ENCODE results near the gene TBC1D4. TPM values are rescaled to one million over a fixed set of nuclear protein-coding genes. Genes with fewer than 3 reads are reported as not detected.

The TBC1D4 gene
- total RNA-seq, 1 donor from 2014 or later, result 4.8 TPM

- Mint-ChIP-seq H3K4me1 (ENCODE audit: low read depth, unreplicated experiment) (no peaks in the 10 kb centered on the region), H3K9me3 (ENCODE audit: unreplicated experiment) (no peaks in the 10 kb centered on the region), H3K27ac (ENCODE audit: unreplicated experiment) (no peak overlapping the region), H3K4me3 (ENCODE audit: unreplicated experiment) (no peak overlapping the region), H3K27me3 (ENCODE audit: unreplicated experiment) (no peaks in the 10 kb centered on the region), H3K36me3 (ENCODE audit: unreplicated experiment) (no peaks in the 10 kb centered on the region)
- no peak for DNase-seq
- TF ChIP-seq CTCF (IDR thresholded peaks at IDR 0.05; ENCODE audit: partially characterized antibody, unreplicated experiment), result no peak
These were observed 91.7 kb downstream of the TBC1D4 start for GRCh38 chr13:75390229-75390628.

GRCh38 chr13:75385708-75386083 lies 96.3 kb downstream of the TBC1D4 start:
- H3K27ac Mint-ChIP-seq (ENCODE audit: unreplicated experiment), result no peak overlapping the region
- TF ChIP-seq CTCF (IDR thresholded peaks at IDR 0.05; ENCODE audit: partially characterized antibody, unreplicated experiment), result no peak
- H3K9me3 Mint-ChIP-seq (ENCODE audit: unreplicated experiment), result no peaks in the 10 kb centered on the region

GRCh38 chr13:75384879-75385707 lies 96.9 kb downstream of the TBC1D4 start:
- H3K27me3 Mint-ChIP-seq (ENCODE audit: unreplicated experiment), result no peaks in the 10 kb centered on the region
- no peak overlapping the region for H3K27ac Mint-ChIP-seq (ENCODE audit: unreplicated experiment)
- DNase-seq, result no peak
- no peaks in the 10 kb centered on the region for H3K9me3 Mint-ChIP-seq (ENCODE audit: unreplicated experiment)
- H3K36me3 Mint-ChIP-seq (ENCODE audit: unreplicated experiment), result no peaks in the 10 kb centered on the region
- H3K4me1 Mint-ChIP-seq (ENCODE audit: low read depth, unreplicated experiment), result no peaks in the 10 kb centered on the region
- TF ChIP-seq CTCF (IDR thresholded peaks at IDR 0.05; ENCODE audit: partially characterized antibody, unreplicated experiment), result no peak
- H3K4me3 Mint-ChIP-seq (ENCODE audit: unreplicated experiment), result no peak overlapping the region

More at GRCh38 chr13:75385708-75386083, 96.3 kb downstream of the TBC1D4 start:
- no peaks in the 10 kb centered on the region for H3K36me3 Mint-ChIP-seq (ENCODE audit: unreplicated experiment)
- no peak for DNase-seq
- H3K4me1 Mint-ChIP-seq (ENCODE audit: low read depth, unreplicated experiment), result no peaks in the 10 kb centered on the region
- no peaks in the 10 kb centered on the region for H3K27me3 Mint-ChIP-seq (ENCODE audit: unreplicated experiment)
- H3K4me3 Mint-ChIP-seq (ENCODE audit: unreplicated experiment), result no peak overlapping the region

GRCh38 chr13:75383064-75383715 lies 98.8 kb downstream of the TBC1D4 start:
- no peak for DNase-seq
- no peaks in the 10 kb centered on the region for H3K36me3 Mint-ChIP-seq (ENCODE audit: unreplicated experiment)
- no peaks in the 10 kb centered on the region for H3K27me3 Mint-ChIP-seq (ENCODE audit: unreplicated experiment)
- H3K27ac Mint-ChIP-seq (ENCODE audit: unreplicated experiment), result no peak overlapping the region
- H3K4me1 Mint-ChIP-seq (ENCODE audit: low read depth, unreplicated experiment), result no peaks in the 10 kb centered on the region
- H3K9me3 Mint-ChIP-seq (ENCODE audit: unreplicated experiment), result no peaks in the 10 kb centered on the region
- H3K4me3 Mint-ChIP-seq (ENCODE audit: unreplicated experiment), result no peak overlapping the region
- TF ChIP-seq CTCF (IDR thresholded peaks at IDR 0.05; ENCODE audit: partially characterized antibody, unreplicated experiment), result no peak

- peaks cover 4% of the 10 kb centered on the region for H3K4me1 Mint-ChIP-seq (ENCODE audit: low read depth, unreplicated experiment)
- no peak for DNase-seq
These were observed 103.7 kb downstream of the TBC1D4 start for GRCh38 chr13:75378301-75378700.

More at GRCh38 chr13:75378301-75378700, 103.7 kb downstream of the TBC1D4 start:
- no peaks in the 10 kb centered on the region for H3K9me3 Mint-ChIP-seq (ENCODE audit: unreplicated experiment)
- H3K27ac Mint-ChIP-seq (ENCODE audit: unreplicated experiment), result no peak overlapping the region
- peaks cover 1% of the 10 kb centered on the region for H3K27me3 Mint-ChIP-seq (ENCODE audit: unreplicated experiment)
- TF ChIP-seq CTCF (IDR thresholded peaks at IDR 0.05; ENCODE audit: partially characterized antibody, unreplicated experiment), result no peak
- no peak overlapping the region for H3K4me3 Mint-ChIP-seq (ENCODE audit: unreplicated experiment)
- no peaks in the 10 kb centered on the region for H3K36me3 Mint-ChIP-seq (ENCODE audit: unreplicated experiment)

Measured in glutamatergic neuron (in vitro differentiated cells).